Activated CD4-positive, alpha-beta T cell treated with anti-CD3 and anti-CD28 coated beads, Interleukin-2, Interleukin-4, amounts not matched to agents 100 ng/mL and 50 ng/mL, durations not matched to agents 16 hours and 8 hours (primary cell): ENCODE measurements around the gene ALK.
"Not testable (repeated sequence)": the region's sequence is repeated elsewhere in the genome, so short reads cannot be mapped to it uniquely, and the experiment has no call there.

ENCODE experiments used
- DNase-seq: peaks from one replicate; pipeline ENCODE4 v3.0.0-alpha.2; 2020; ENCODE audit warnings: low spot score

Gene ALK

DNA sequence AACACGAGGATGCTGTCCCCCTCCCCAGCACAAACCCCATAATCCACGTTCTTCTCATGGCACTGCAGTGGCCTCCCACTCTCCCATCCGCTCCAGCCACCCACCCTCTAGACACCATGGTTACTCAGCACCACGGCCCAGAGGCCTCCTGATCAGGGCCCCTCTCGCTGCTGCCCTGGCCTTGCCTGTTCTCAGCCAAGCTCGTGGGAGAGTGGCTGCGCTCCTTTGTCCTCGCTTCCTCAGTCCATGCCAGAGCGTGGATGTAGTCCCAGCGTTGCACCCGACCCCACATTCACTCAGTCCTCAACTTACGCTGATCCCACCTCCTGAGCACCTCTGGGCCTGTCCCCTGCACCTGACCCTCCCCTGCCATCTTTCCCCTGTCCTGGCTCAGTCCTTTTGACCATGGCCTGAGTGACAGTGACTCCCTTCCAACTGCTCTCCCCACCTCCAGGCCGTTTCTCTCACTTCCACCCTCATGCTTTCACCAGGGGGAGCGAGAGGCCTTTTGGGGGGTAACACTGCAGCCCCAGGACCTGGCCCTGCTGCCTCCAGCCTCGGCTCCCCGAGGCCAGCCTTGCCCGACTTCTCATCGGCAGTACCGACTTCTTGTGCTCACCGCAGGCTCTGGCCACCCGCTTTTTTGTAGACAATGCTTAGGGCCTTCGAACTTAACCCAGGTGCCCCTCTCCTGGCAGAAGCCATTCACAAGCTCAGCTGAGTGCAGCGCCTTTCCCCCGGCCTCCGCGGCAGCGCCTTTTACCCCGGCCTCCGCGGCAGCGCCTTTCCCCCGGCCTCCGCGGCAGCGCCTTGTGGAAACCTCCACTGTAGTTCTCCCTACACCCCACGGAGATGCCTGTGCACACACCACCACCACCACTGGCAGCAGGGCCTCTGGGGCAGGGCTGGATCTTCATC, 674.7 kb downstream of the ALK start:
- no peak for DNase-seq

DNA sequence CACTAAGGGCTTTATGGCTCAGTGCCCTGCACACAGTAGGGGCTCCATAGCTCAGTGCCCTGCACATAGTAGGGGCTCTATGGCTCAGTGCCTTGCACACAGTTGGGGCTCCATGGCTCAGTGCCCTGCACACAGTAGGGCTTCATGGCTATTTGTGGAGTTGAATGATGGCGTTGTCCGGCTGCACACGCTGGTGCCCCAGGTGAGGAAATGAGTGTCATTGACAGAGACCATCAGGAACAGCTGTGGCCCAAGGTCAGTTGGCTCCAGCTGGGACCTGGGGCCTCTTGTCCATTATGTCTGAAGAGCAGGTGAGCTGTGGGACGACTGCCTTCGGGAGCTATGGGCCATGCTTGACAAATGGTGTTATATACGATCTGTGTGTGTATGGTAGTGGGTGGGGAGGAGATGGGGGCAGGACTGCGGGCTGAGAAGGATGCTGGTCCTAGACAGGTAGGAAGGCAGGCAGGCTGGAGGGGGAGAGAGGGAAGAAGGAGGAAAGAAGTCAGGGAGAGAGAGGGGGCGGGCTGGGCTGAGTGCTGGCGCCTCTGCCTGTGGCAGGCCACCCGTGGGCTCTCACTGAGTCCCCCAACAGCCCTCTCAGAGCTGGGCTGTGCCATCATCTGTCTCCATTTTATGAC, 675.5 kb downstream of the ALK start:
- no peak for DNase-seq

DNA sequence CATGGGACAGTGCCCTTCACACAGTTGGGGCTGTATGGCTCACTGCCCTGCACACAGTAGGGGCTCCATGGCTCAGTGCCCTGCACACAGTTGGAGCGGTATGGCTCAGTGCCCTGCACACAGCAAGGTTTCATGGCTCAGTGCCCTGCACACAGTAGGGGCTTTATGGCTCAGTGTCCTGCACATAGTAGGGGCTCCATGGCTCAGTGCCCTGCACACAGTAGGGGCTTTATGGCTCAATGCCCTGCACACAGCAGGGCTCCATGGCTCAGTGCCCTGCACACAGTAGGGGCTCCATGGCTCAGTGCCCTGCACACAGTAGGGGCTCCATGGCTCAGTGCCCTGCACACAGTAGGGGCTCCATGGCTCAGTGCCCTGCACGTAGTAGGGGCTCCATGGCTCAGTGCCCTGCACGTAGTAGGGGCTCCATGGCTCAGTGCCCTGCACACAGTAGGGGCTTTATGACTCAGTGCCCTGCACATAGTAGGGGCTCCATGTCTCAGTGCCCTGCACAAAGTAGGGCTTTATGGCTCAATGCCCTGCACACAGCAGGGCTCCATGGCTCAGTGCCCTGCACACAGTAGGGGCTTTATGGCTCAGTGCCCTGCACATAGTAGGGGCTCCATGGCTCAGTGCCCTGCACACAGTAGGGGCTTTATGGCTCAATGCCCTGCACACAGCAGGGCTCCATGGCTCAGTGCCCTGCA, 676.2 kb downstream of the ALK start:
- not testable (repeated sequence) for DNase-seq

DNA sequence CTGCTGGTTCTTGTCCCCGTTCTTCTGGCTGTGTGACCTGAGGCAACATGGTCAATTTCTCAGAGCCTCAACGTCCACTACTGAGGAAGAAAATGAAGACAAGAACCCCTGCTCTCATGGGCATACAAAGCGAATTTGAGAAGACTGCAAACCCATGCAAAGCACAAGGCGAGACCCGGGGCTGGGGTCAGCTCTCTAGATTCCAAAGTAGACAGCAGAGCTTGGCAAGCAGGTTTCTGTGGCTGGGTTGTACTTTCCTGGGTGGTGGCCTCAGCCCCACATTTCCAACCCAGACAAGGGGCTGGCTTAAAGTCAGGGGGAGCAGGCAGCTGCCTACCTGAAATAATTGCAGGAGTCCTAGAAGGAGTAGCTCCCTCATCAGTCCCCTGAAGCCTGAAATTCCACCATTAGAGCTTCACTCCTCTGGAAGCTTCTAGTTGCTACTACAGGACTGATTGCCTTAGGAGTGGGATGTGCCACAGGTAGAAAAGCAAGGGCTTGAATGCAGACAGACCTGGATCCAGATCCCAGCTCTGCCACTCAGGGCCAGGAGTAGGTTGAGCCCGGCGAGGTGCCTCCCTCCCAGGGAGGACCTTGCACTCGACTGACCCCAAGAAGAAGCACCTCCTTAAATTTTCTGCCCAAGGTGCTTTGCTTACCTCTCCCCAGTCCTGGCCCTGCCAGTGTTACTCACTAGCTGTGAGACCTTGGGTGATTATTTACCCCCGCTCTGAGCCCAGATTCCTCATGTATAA, 678.6 kb downstream of the ALK start:
- DNase-seq = no peak

DNA sequence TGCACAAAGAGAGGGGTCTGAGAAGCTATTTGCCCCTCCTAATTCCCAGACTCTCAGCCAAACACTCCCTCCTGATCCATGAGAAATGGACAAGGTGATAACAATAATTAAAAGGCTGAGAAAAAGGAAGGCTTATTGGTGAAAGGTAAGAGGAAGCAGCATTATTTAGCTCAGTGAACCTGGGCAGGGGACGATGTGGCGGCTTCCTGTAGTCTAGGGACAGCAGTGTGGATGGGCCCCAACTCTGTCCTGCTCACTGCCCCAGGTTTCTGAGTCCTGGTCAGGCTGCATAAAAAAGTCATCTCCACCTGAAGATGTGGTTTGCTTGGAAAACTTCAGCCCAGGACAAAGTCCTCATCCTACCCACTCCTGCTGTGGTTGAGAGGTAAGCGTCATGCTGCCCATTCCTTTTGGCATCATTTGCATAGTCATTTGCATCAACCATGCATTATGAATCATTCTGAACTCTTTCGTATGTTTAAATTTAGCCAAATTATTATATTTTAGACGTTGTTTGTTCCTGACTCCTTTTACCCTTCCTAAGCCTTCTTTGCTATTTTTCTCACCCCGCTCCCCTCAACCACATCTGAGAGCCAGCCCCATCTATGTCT, 679.3 kb downstream of the ALK start:
- DNase-seq = no peak

DNA sequence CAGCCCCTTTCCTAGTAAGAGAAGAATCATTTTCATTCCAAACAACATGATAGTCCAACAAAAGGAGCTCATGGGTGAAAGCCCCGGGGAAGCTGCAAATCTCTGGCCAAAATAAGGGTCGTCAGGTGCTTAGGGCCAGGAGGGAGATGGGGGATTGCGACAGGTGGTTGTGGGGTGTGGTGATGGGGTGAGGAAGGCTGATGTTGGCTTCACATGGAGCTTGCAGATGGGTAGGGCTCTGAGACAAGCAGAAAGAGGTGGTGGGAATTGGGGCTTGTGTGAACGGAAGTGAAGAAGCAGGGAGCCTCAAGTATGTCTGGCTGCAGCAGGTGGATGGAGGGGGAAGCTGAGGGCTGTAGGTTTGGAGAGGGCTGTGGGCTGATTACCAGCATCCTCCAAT, 680.0 kb downstream of the ALK start:
- DNase-seq = no peak

DNA sequence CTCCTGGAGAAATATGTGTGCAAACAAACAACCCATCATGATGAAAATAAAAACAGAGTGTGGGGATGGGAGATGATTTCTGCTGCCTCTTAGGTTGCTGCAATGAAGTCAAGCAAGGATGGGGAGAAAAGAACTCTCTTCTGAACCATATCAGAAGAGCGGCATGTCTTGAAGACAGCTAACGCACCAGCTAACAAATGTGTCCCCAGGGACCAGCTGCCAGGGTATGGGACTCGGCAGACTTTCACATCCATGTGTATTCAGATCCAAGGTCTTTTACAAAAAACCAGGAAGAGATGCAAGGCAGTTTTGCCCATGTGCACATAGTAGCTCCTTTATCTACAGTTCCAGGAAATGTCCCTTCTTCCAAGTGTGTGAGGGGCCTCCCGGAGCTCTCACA, 680.8 kb downstream of the ALK start:
- DNase-seq = no peak

DNA sequence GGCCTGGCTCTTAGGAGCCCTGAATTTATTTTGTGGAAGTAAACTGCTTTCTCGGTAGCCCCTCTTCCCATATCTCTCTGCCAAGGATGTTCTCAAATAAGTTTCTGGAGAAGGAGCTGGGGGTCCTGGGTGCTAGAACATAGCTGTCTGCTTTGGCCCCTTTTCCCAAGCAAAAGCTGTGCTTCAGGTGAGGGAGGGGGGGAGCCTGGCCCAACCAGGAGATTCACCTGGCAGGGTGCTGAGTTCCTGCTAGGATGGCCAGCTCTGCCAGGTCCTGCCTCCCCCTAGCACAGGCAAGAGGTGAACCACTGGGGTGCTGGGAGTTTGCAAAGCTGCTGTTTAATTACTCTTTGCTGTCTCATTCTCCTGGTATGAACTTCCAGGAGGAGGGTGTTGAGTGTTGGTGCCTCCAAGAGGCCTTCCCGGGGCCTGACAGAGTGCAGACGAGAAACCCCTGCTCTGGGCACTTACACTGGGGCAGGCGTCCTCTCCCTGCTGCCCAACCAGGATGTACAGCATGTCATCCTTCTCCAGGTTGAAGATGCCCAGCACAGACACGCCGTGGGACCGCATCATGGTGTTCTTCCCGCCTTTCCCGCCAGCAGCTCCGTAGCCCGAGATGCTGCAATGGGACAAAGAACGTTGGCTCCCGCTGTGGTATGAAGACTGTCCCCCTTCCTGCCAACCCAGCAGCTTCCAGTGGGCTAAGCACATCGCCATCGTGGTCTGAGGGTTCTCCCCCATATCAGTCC, 682.0 kb downstream of the ALK start:
- no peak for DNase-seq

DNA sequence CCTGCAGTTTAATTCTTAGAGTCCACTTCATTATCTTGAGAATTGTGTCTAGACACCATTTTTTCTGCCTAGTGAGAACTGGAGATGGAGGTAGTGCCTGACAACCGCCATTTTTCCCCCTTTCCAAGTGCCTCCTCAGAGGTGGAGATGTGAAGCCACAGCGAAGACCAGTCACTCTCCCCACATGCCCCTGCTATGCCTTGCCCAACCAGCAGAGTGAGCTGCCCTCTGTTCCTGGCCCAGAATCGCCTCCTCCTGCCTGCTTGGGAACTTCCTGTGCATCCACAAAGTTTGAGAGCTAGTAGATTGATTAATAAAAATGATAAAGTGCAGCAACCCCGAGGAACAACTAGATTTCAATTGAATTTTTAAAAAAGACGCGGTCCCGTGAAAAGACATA, 682.9 kb downstream of the ALK start:
- no peak for DNase-seq

DNA sequence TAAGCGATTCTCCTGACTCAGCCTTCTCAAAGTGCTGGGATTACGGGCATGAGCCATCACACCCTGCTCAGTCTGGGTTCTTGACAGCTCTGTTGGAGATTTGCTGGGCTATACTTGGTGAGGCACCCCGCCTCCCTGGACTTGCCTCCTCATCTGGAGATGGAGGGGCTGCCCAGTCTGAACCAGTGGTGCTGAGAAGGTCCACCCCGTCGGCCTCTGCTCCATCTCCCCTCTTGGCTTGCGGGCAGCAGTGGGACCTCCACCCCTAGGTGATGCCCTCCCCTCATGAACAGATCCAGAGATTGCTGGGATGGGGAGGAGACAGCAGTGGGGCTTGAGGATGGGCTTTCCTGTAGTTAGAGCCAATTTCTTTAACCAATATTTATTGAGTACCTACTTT, 685.3 kb downstream of the ALK start:
- DNase-seq = no peak

DNA sequence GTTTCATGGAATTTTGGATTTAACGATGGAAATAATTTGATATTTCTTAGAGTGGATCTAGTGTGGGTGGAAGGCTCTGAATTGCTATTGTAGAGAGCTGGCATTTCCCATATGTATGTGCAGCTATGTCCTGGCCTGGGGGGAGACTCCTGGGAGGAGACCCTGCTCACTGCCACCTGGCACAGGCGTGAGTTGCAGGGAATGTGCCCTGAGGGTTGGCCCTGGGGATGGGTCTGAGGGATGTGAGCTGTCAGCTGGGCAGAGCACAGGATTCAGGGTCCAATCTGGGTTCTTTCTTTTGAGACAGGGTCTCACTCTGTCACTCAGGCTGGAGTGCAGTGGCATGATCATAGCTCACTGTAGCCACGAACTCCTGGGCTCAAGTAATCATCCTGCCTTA, 686.0 kb downstream of the ALK start:
- no peak for DNase-seq

DNA sequence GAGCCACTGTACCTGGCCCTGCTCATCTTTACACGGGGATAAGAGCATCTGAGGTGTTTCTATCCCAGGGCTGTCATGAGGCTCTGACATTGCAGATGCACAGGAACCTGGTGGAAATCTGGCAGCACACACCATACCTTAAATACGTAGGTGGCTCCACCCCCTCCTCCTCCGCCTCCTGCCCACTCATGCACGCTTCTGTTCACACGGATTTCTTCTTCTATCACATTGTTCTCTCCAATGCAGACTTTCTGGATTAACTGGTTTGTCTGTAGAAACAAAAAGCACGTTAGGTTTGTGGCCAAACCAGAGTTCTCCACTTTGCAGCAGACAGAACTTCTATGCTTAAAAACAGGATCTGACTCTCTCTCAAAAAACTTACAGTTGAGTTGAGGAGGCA, 688.0 kb downstream of the ALK start:
- DNase-seq = no peak

DNA sequence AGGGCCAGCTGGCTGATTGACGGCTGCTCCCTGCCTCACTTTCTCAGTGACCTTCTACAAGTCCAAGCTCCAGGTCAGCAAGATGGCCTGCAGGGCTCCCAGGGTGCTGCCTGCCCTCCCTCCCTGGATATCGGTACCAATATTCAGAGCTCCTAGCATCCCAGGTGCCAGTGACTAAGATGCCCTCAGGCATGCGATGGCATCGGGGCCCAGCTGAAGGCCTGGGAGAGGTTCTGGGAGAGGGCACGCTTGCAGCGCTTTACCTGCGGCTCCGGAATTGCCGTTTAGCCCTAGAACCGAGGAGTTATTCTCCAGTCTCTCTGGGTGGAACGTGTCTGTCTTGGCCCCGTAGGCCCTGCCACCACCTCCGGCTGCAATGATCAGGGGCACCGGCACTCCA, 689.3 kb downstream of the ALK start:
- no peak for DNase-seq

DNA sequence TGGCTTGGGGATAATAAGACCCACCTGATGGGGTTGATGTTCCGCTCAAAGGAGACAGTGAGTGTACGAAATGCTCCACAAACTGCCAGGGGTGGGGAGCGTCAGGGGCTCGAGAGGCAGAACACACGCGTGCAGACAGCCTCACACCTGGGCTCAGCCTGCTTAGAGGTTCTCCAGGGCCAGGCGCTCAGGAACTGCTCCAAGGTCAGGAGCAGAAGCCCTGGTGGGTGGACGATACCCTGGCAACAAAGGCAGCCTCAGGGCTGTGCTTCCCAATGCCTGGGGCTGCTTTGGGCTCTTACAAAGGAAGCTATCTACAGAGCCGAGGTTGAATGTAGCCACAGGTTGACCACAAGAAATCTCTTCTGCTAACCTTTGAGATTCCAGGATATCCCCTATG, 691.7 kb downstream of the ALK start:
- DNase-seq = no peak

DNA sequence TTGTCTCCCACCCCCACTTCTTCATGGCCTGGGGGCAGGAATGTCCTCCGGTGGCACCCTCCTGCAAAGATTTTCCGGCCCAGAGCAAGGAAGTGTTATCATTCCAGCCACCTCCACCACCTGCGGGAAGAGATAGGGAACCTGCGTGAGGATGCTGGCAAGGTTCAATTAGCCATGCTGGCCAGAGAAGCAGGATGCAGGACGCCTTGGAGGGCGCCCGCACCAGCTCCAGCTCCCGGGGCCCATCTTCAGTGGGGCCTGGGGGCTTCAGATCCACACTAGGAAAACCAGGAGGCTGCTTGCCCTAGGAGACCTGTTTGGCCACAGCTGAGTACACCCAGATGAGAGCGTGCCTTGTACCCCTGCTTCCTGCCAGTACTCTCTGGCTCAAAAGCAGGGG, 692.4 kb downstream of the ALK start:
- DNase-seq = no peak

DNA sequence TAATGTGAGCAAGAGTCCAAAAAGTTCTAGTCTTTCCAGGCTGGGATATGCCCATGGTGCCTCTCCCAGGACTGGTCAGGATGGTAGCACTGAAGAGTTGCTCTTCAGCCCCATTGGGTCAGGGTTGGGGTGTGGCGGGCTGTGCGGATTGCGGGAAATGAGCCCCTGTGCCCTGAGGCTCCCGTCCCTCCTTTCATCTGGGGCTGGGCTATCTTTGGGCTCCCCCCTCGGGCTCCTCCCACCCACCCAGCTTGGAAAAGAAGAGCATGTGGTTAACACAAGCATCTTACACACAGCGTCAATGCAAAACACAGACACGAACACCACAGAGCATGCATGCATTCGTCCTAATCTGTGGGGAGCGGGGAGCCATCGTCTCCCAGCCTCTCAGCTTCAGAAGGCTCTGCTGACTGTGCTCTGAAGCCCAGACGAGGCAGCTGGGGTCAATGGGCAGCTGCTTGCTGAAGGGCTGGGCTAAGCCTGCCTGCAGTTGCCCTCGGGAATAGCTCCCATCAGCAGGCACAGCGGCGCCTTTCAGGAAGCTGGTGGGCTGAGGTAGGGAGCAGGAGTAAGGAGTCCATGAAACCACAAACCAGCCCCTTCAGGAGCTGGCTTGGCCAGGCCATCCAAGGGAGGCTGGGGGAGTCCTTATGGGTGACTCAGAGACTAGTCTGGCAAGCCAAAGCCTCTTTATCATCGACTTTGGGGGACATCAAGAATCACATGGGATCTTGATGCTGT, 693.3 kb downstream of the ALK start:
- DNase-seq = no peak

DNA sequence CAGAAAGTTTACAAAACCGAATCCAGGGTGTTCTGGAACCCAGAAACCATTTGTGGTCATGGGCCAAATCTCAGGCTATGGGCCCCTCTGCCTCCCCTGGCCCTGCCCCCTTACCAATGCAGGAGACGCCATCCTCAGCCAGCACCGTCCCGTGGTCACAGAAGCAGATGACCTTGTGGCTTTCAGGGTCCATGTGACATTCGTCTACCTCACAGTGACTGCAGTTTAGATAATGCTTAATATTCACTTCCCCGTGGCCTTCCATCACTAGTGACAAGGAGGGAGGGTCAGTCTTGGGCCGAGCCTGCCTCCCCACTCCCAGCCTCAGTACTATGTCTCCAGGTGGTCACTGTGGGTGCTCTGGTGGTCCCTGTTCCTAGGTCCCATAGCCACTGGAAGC, 694.6 kb downstream of the ALK start:
- DNase-seq = no peak

DNA sequence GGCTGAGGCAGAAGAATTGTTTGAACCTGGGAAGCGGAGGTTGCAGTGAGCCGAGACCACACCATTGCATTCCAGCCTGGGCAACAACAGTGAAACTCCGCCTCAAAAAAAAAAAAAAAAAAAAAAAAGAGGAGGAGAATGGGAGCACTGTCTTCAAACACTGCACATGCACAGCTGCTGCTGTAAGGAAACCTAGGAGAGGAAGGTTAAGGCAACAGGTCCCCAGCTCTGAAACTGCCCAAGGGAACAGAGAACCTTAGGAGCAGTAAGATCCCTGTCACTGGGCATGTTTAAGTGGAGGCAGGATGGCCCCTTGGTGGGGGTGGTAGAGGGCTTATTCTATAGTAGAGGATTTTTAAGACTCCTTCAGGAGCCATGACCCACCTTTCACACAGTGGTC, 695.0 kb downstream of the ALK start:
- no peak for DNase-seq

DNA sequence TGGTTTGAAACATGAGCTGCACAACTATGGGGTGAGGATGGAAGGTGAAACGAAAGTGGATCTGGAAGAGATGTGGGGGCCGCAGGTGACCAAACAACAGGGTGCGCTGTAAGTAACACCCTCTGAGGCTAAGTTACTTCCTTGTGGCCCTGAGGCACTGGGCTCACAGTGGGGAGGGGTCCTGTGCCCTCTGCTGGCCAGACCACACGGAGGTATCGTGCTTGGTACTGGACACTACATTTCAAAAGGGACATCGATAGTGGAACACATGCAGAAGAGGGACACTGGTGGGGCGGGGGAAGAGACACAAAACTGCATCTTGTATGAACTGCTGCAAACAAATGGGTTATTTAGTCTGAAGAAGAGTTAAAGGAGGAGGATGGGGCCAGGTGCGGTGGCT, 695.6 kb downstream of the ALK start:
- DNase-seq = no peak
